Endothelial cell of umbilical vein (primary cell): ENCODE results near the gene STK17B. TPM values are rescaled to one million over a fixed set of nuclear protein-coding genes. Genes with fewer than 3 reads are reported as not detected.

Experiments used
- BruUV-seq: library from RNA; stranded (reverse); fragments of 400-500 nt; replicated peaks from 2 replicates; lab custom pipeline; 2021; lab: Mats Ljungman, UMichigan
- CTCF ChIA-PET: fragments of 300-600, 350-600 bp; sonication (Branson Sonifier 250); formaldehyde crosslinking; loops from one replicate; lab custom pipeline; 2021; ENCODE audit warnings: antibody characterized with exemption, inconsistent platforms; lab: Charles Lee
- POLR2A ChIA-PET: fragments of 300-600, 350-600 bp; sonication (Branson Sonifier 250); formaldehyde crosslinking; loops from one replicate; lab custom pipeline; 2021; ENCODE audit warnings: antibody characterized with exemption, inconsistent platforms; lab: Charles Lee
- DNase-seq: peaks from one replicate; pipeline ENCODE4 v3.0.0-alpha.2; 2011; ENCODE audit warnings: low read depth, low spot score
- FAIRE-seq: peaks from 2 replicates; lab custom pipeline; 2011; peaks lifted over from hg19 to GRCh38; lab: Jason Lieb, UNC
- H2AFZ ChIP-seq: 2 replicates; pipeline ENCODE4 v1.6.0; 2012; ENCODE audit warnings: low read depth, low read length, control low read depth, inconsistent platforms
- H3K27ac ChIP-seq: 2 replicates; pipeline ENCODE4 v1.5.1; 2011; ENCODE audit warnings: low read depth, mild to moderate bottlenecking, control low read depth, low read length, moderate library complexity; ENCODE audit not compliant: insufficient read depth
- H3K27me3 ChIP-seq, 2 experiments: 2 replicates each; pipeline versions ENCODE4 v1.6.0 to v1.6.1; 2011; ENCODE audit warnings: low read length in 2 of 2, mixed read lengths in 1 of 2; ENCODE audit not compliant: control insufficient read depth in 2 of 2, insufficient read depth in 2 of 2
- H3K36me3 ChIP-seq, 2 experiments: 2 replicates in 1 of 2; 3 replicates in 1 of 2; pipeline ENCODE4 v1.5.1; 2011; ENCODE audit warnings: low read length in 2 of 2, mild to moderate bottlenecking in 1 of 2, moderate library complexity in 1 of 2; ENCODE audit not compliant: control insufficient read depth in 2 of 2, insufficient read depth in 2 of 2; ENCODE audit errors: extremely low read depth in 1 of 2
- H3K4me1 ChIP-seq: 3 replicates; pipeline ENCODE4 v1.5.1; 2011; ENCODE audit warnings: mild to moderate bottlenecking, low read length; ENCODE audit not compliant: control insufficient read depth, insufficient read depth; ENCODE audit errors: extremely low read depth
- H3K4me2 ChIP-seq: 2 replicates; pipeline ENCODE4 v1.6.1; 2011; ENCODE audit warnings: low read length, control low read depth, mixed read lengths; ENCODE audit not compliant: insufficient read depth
- H3K4me3 ChIP-seq, 3 experiments: fragments of 200-600 bp in 1 of 3; sonication (generic), shearing (Covaris generic) in 1 of 3; replicated peaks in 1 of 3; 2 replicates each; pipeline ENCODE4 v1.5.1; 2011 to 2016; ENCODE audit warnings: control low read depth in 3 of 3, low read length in 3 of 3, mild to moderate bottlenecking in 2 of 3, inconsistent platforms in 1 of 3, low read depth in 1 of 3, moderate library complexity in 1 of 3; ENCODE audit not compliant: insufficient read depth in 1 of 3
- H3K79me2 ChIP-seq: 2 replicates; pipeline ENCODE4 v1.6.0; 2012; ENCODE audit warnings: low read length, inconsistent platforms; ENCODE audit not compliant: control insufficient read depth, insufficient read depth
- H3K9ac ChIP-seq: replicated peaks from 2 replicates; pipeline ENCODE3; 2011; ENCODE audit warnings: low read length, control low read depth; ENCODE audit not compliant: insufficient read depth; ENCODE audit errors: extremely low read depth
- H3K9me1 ChIP-seq: replicated peaks from 3 replicates; pipeline ENCODE4 v1.6.0; 2011; ENCODE audit warnings: mild to moderate bottlenecking, low read length; ENCODE audit not compliant: control insufficient read depth, insufficient read depth; ENCODE audit errors: extremely low read depth
- H3K9me3 ChIP-seq: replicated peaks from 2 replicates; pipeline ENCODE4 v1.5.1; 2012; ENCODE audit warnings: low read length, inconsistent platforms; ENCODE audit not compliant: control insufficient read depth, insufficient read depth
- H4K20me1 ChIP-seq: replicated peaks from 2 replicates; pipeline ENCODE3; 2011; ENCODE audit warnings: mild to moderate bottlenecking, low read length; ENCODE audit not compliant: control insufficient read depth, insufficient read depth; ENCODE audit errors: extremely low read depth
- EZH2 ChIP-seq: IDR thresholded peaks from 2 replicates; pipeline ENCODE4 v1.6.1; 2012; ENCODE audit warnings: borderline replicate concordance, low read depth, mild to moderate bottlenecking, moderate library complexity, low read length, inconsistent platforms; ENCODE audit not compliant: severe bottlenecking
- FOS ChIP-seq: IDR thresholded peaks from 2 replicates; pipeline ENCODE4 v1.6.1; 2011; ENCODE audit warnings: mild to moderate bottlenecking, low read length, moderate library complexity, borderline replicate concordance; ENCODE audit not compliant: insufficient read depth
- GATA2 ChIP-seq: IDR thresholded peaks from 2 replicates; pipeline ENCODE4 v1.7.0; 2011; ENCODE audit warnings: low read depth, mild to moderate bottlenecking, moderate library complexity, mixed read lengths, low read length; ENCODE audit not compliant: insufficient read length, insufficient read depth
- JUN ChIP-seq: IDR thresholded peaks from 2 replicates; pipeline ENCODE4 v1.6.1; 2011; ENCODE audit warnings: borderline replicate concordance, low read depth; ENCODE audit not compliant: insufficient read length, insufficient read depth
- MYC ChIP-seq: IDR thresholded peaks from one replicate; pipeline ENCODE4 v1.6.1; 2011; ENCODE audit warnings: mild to moderate bottlenecking, low read depth, low read length
- POLR2A ChIP-seq: IDR thresholded peaks from 2 replicates; pipeline ENCODE4 v1.6.1; 2012; ENCODE audit warnings: low read depth, mild to moderate bottlenecking, control low read depth, low read length
- POLR2AphosphoS5 ChIP-seq: IDR thresholded peaks from 2 replicates; pipeline ENCODE4 v1.6.1; 2012; ENCODE audit warnings: low read depth, mild to moderate bottlenecking, control low read depth, low read length, moderate library complexity; ENCODE audit not compliant: insufficient read depth
- dilution Hi-C: fragments of 300-500 bp; cut with MboI; formaldehyde crosslinking; loops from one replicate; pipeline ENCODE4 v1.15.0; 2019; ENCODE audit warnings: low sequenced_read_pairs; ENCODE audit not compliant: extremely low pct_ligation_motif_present
- intact Hi-C: fragments of 100-400 bp; cut with micrococcal nuclease; formaldehyde crosslinking; loops from one replicate; pipeline ENCODE4 v1.10.0; 2022
- polyA plus RNA-seq, 4 experiments: library from polyadenylated mRNA; depleted of rRNA in 3 of 4; stranded (reverse) in 3 of 4; unstranded in 1 of 4; fragments of >200 nt; gene quantifications; 2 replicates each; pipeline versions ENCODE4 v1.2.1 to v1.2.3, GENCODE V29; 2011 to 2012; ENCODE audit warnings: missing spikeins in 1 of 4
- total RNA-seq: library from RNA; stranded (reverse); gene quantifications from 2 replicates; pipeline ENCODE4 v1.2.3, GENCODE V29; 2021
- TF ChIP-seq, protein P1 (sequence below), 2 donors: IDR thresholded peaks; 1 replicate in 1 of 2; 2 replicates in 1 of 2; pipeline ENCODE4 v1.5.1; 2011; ENCODE audit warnings: low read length in 2 of 2, mild to moderate bottlenecking in 2 of 2, moderate library complexity in 2 of 2, control low read depth in 1 of 2, inconsistent platforms in 1 of 2, low read depth in 1 of 2; ENCODE audit not compliant: insufficient read depth in 1 of 2; ENCODE audit errors: extremely low read depth in 1 of 2
- TF ChIP-seq, protein P2 (sequence below): IDR thresholded peaks from 2 replicates; pipeline ENCODE4 v1.6.1; 2011; ENCODE audit not compliant: insufficient read depth, insufficient read length

Gene STK17B
- total and polyA plus RNA-seq, 2 donors (not counting 3 experiments of a cell fraction or from before 2014, with no cell fraction given), result 2.5 to 16.6 TPM

DNA sequence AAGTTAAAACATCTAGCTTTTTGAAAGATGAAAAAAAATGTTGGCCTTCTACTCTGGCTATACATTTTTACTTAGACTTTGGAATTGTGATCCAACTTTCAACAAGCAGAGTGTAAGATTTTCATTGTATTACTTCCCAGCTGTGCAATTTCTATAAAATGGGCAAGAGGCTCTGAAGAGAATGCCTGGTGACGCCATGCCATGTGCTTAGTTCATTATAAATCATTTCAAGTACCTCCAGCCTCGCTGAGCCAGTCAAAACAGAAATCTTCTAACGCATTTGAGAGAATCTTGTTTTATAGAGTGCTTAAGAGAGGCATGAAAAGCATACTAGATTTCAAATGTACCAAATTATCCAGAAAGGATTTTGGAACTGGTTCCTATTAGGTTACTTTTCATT, 10.1 kb upstream of the STK17B start:
- Histone ChIP-seq H3K79me2 (no peaks in the 10 kb centered on the region), H3K4me2 (no peak overlapping the region), H3K9me1 (no peaks in the 10 kb centered on the region), H3K9ac (no peak overlapping the region), H4K20me1 (no peaks in the 10 kb centered on the region), H3K4me1 (no peaks in the 10 kb centered on the region), H3K27me3 (no peaks in the 10 kb centered on the region), H2AFZ (no peak overlapping the region), H3K27ac (no peak overlapping the region), H3K36me3 (no peaks in the 10 kb centered on the region), H3K9me3 (no peaks in the 10 kb centered on the region), H3K4me3 (no peak overlapping the region)
- FAIRE-seq, result no peak
- POLR2A ChIA-PET, result no interaction called here
- TF ChIP-seq, protein P1, sequence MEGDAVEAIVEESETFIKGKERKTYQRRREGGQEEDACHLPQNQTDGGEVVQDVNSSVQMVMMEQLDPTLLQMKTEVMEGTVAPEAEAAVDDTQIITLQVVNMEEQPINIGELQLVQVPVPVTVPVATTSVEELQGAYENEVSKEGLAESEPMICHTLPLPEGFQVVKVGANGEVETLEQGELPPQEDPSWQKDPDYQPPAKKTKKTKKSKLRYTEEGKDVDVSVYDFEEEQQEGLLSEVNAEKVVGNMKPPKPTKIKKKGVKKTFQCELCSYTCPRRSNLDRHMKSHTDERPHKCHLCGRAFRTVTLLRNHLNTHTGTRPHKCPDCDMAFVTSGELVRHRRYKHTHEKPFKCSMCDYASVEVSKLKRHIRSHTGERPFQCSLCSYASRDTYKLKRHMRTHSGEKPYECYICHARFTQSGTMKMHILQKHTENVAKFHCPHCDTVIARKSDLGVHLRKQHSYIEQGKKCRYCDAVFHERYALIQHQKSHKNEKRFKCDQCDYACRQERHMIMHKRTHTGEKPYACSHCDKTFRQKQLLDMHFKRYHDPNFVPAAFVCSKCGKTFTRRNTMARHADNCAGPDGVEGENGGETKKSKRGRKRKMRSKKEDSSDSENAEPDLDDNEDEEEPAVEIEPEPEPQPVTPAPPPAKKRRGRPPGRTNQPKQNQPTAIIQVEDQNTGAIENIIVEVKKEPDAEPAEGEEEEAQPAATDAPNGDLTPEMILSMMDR (IDR thresholded peaks at IDR 0.05; ENCODE audit: extremely low read depth in 1 of 2, insufficient read depth in 1 of 2, low read depth in 1 of 2, low read length in 2 of 2), result no peak
- TF ChIP-seq JUN, result no peak
- TF ChIP-seq, protein P2, sequence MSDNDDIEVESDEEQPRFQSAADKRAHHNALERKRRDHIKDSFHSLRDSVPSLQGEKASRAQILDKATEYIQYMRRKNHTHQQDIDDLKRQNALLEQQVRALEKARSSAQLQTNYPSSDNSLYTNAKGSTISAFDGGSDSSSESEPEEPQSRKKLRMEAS, result no peak
- TF ChIP-seq EZH2, result no peak
- TF ChIP-seq POLR2AphosphoS5, result no peak
- no peak for TF ChIP-seq POLR2A
- no peak for TF ChIP-seq FOS
- no peak for TF ChIP-seq MYC
- no peak for TF ChIP-seq GATA2
- dilution Hi-C loops, result no loop called here
- intact Hi-C loops, result no loop called here
- no TSS peak for BruUV-seq
- CTCF ChIA-PET, result interaction anchor here (1.2 to 1.5 kb wide), 2 partner anchors 14 to 97 kb away, joined by 3 to 5 read pairs; no protein-coding TSS in a partner anchor
- no peak for DNase-seq
